ENCODE measurements around the gene TSHZ2.

The TSHZ2 gene

GRCh38 chr20:53260591-53260990 lies 288.4 kb downstream of the TSHZ2 start:
- no peak for DNase-seq

GRCh38 chr20:53262365-53262764 lies 290.2 kb downstream of the TSHZ2 start:
- no peak for DNase-seq

GRCh38 chr20:53263554-53264438 lies 291.6 kb downstream of the TSHZ2 start:
- no peak for DNase-seq

- no peak for DNase-seq
Observed at GRCh38 chr20:53264604-53265003, 292.4 kb downstream of the TSHZ2 start.

- DNase-seq = no peak
Observed at GRCh38 chr20:53265304-53265875, 293.2 kb downstream of the TSHZ2 start.

- DNase-seq = no peak
Observed at GRCh38 chr20:53269380-53269779, 297.2 kb downstream of the TSHZ2 start.

- no peak for DNase-seq
Observed at GRCh38 chr20:53270792-53271375, 298.7 kb downstream of the TSHZ2 start.

- no peak for DNase-seq
Observed at GRCh38 chr20:53274365-53274764, 302.2 kb downstream of the TSHZ2 start.

GRCh38 chr20:53274807-53275206 lies 302.6 kb downstream of the TSHZ2 start:
- DNase-seq = no peak

- DNase-seq = no peak
Observed at GRCh38 chr20:53276143-53276542, 304.0 kb downstream of the TSHZ2 start.

GRCh38 chr20:53278555-53278954 lies 306.4 kb downstream of the TSHZ2 start:
- DNase-seq = no peak

GRCh38 chr20:53279735-53280134 lies 307.6 kb downstream of the TSHZ2 start:
- no peak for DNase-seq

GRCh38 chr20:53281557-53282117 lies 309.5 kb downstream of the TSHZ2 start:
- DNase-seq = no peak

- DNase-seq = no peak
Observed at GRCh38 chr20:53282217-53282955, 310.2 kb downstream of the TSHZ2 start.

- no peak for DNase-seq
Observed at GRCh38 chr20:53283011-53283410, 310.9 kb downstream of the TSHZ2 start.

GRCh38 chr20:53283597-53283996 lies 311.4 kb downstream of the TSHZ2 start:
- DNase-seq = no peak

GRCh38 chr20:53284256-53284655 lies 312.1 kb downstream of the TSHZ2 start:
- no peak for DNase-seq

- no peak for DNase-seq
Observed at GRCh38 chr20:53284696-53285095, 312.5 kb downstream of the TSHZ2 start.

GRCh38 chr20:53287357-53288042 lies 315.3 kb downstream of the TSHZ2 start:
- no peak for DNase-seq

- no peak for DNase-seq
Observed at GRCh38 chr20:53291548-53291947, 319.4 kb downstream of the TSHZ2 start.

GRCh38 chr20:53292347-53292746 lies 320.2 kb downstream of the TSHZ2 start:
- DNase-seq = no peak

GRCh38 chr20:53294804-53295203 lies 322.6 kb downstream of the TSHZ2 start:
- DNase-seq = no peak

Measured in stimulated activated CD4-positive, alpha-beta T cell treated with anti-CD3 and anti-CD28 coated beads, Interleukin-12 subunit alpha, Interleukin-12 subunit beta, amount 100 ng/mL, for 4 hours (primary cell).